ENCODE measurements around the gene SBF1.
A peak's percentile ranks its signal among the peaks of the same experiment; 100 is the strongest.
"Not testable (repeated sequence)": the region's sequence is repeated elsewhere in the genome, so short reads cannot be mapped to it uniquely, and the experiment has no call there.

SBF1 gene

GRCh38 chr22:50438305-50439275 is 36.2 kb downstream of the SBF1 start:
- no peak overlapping the region for H3K4me3 ChIP-seq (ENCODE audit: low read length)
- DNase-seq (ENCODE audit: low read depth) = no peak
- no peak for TF ChIP-seq CTCF (IDR thresholded peaks at IDR 0.05; ENCODE audit: insufficient read depth, low read depth, low read length, missing control alignments)

DNA sequence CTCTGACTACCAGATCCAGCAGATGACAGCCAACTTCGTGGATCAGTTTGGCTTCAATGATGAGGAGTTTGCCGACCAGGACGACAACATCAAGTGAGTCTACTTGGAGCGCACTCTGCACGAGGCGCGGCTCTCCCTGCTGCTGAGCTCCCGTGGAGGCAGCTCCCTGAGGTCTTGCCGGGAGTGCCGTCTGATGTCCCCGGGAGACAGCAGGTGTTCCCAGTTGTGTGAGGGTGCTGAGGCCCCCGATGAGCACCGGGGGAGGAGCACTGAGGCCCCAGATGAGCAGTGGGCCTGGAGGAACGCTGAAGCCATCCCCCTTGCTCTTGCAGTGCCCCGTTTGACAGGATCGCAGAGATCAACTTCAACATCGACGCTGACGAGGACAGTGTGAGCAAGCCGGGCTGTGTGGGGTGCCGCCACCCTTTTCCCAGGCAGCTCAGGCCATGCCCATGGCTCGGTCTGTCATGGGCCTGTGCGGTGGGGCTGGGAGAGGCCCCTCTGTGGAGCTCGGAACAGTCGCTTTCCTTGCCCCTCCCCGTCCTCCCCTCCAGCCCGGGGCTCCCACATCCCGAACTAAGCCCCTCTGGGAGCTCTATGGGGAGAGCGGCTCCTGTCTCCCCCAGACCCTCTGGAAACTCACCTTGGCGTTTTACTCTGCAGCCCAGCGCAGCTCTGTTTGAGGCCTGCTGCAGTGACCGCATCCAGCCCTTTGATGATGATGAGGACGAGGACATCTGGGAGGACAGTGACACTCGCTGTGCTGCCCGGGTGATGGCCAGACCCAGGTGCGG is 37.1 kb downstream of the SBF1 start:
- no peak overlapping the region for H3K4me3 ChIP-seq (ENCODE audit: low read length)
- TF ChIP-seq CTCF (IDR thresholded peaks at IDR 0.05; ENCODE audit: insufficient read depth, low read depth, low read length, missing control alignments) = no peak
- no peak for DNase-seq (ENCODE audit: low read depth)

DNA sequence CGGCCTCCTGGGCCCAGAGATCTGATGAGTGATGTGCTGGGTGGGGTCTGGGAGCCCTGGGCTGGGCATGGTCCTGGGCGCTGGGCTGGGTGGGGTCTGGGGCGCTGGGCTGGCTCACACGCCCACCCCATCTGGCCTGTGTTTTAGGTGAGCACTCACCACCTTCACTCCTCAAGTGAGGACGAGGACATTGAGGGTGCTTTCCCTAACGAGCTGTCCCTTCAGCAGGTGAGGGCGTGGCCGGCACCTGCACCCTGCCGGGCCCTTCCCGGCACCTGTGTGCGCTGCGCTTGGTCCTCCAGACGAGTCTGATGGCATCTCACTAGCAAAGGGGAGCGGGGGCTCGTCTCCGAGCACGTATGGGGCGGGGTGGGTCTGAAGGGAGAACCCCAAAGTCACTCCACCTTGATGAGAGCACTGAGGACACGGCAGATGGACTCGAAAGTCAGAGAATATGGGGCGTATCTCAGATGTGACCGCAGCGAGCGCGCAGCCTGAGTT is 37.9 kb downstream of the SBF1 start:
- DNase-seq (ENCODE audit: low read depth) = no peak
- H3K4me3 ChIP-seq (ENCODE audit: low read length) = no peak overlapping the region
- no peak for TF ChIP-seq CTCF (IDR thresholded peaks at IDR 0.05; ENCODE audit: insufficient read depth, low read depth, low read length, missing control alignments)

GRCh38 chr22:50436015-50436830 is 38.6 kb downstream of the SBF1 start:
- no peak overlapping the region for H3K4me3 ChIP-seq (ENCODE audit: low read length)
- no peak for DNase-seq (ENCODE audit: low read depth)
- TF ChIP-seq CTCF (IDR thresholded peaks at IDR 0.05; ENCODE audit: insufficient read depth, low read depth, low read length, missing control alignments) = no peak

GRCh38 chr22:50435291-50436014 is 39.4 kb downstream of the SBF1 start:
- no peak overlapping the region for H3K4me3 ChIP-seq (ENCODE audit: low read length)
- no peak for TF ChIP-seq CTCF (IDR thresholded peaks at IDR 0.05; ENCODE audit: insufficient read depth, low read depth, low read length, missing control alignments)
- peak; percentile 64 for DNase-seq (ENCODE audit: low read depth)

- no peak overlapping the region for H3K4me3 ChIP-seq (ENCODE audit: low read length)
- no peak for TF ChIP-seq CTCF (IDR thresholded peaks at IDR 0.05; ENCODE audit: insufficient read depth, low read depth, low read length, missing control alignments)
- no peak for DNase-seq (ENCODE audit: low read depth)
Observed at GRCh38 chr22:50434849-50435248, 40.0 kb downstream of the SBF1 start.

GRCh38 chr22:50432877-50433510 is 41.8 kb downstream of the SBF1 start:
- not testable (repeated sequence) for DNase-seq (ENCODE audit: low read depth); H3K4me3 ChIP-seq (ENCODE audit: low read length)

Data from epithelial cell of esophagus (primary cell).